Stomach (tissue), 9 donors: ENCODE results near the gene SOX6. TPM values are rescaled to one million over a fixed set of nuclear protein-coding genes. Genes with fewer than 3 reads are reported as not detected.
"Not testable (repeated sequence)": the region's sequence is repeated elsewhere in the genome, so short reads cannot be mapped to it uniquely, and the experiment has no call there.

ENCODE experiments used
- DNase-seq, 2 donors: peaks; one replicate each; pipeline versions ENCODE4 v3.0.0 to v3.0.0-alpha.2; 2013 to 2019
- H3K27ac ChIP-seq, 5 donors: fragments of 200-600 bp in 4 of 5; sonication (generic) in 4 of 5; one replicate each; pipeline ENCODE4 v1.5.1; 2013 to 2019; ENCODE audit warnings: mild to moderate bottlenecking in 1 of 5, moderate library complexity in 1 of 5
- H3K27me3 ChIP-seq, 3 donors: fragments of 200-600 bp; sonication (generic); one replicate each; pipeline ENCODE4 v1.5.1; 2017 to 2019; ENCODE audit warnings: mixed run types in 1 of 3
- H3K36me3 ChIP-seq, 4 donors: fragments of 200-600 bp; sonication (generic); 1 replicate in 3 of 4; 2 replicates in 1 of 4; pipeline ENCODE4 v1.5.1; 2016 to 2019
- H3K4me1 ChIP-seq, 4 donors: fragments of 200-600 bp; sonication (generic); one replicate each; pipeline ENCODE4 v1.5.1; 2016 to 2019
- H3K4me3 ChIP-seq, 4 donors: fragments of 200-600 bp; sonication (generic) in 3 of 4; one replicate each; pipeline ENCODE4 v1.5.1; 2016 to 2019; ENCODE audit warnings: mild to moderate bottlenecking in 1 of 4
- H3K9me3 ChIP-seq, 4 donors: fragments of 200-600 bp; sonication (generic); one replicate each; pipeline ENCODE4 v1.5.1; 2016 to 2019
- CTCF ChIP-seq, 7 experiments: fragments of 450-650 bp in 4 of 7; fragments of 200-600 bp in 3 of 7; sonication (generic) in 3 of 7; IDR thresholded peaks; one replicate each; pipeline ENCODE4 v1.5.1; 2016 to 2019; ENCODE audit warnings: antibody characterized with exemption in 7 of 7, control low read depth in 2 of 7, mild to moderate bottlenecking in 1 of 7
- EP300 ChIP-seq: sonication (generic); formaldehyde crosslinking; IDR thresholded peaks from one replicate; pipeline ENCODE4 v1.6.1; 2017; ENCODE audit warnings: antibody characterized with exemption
- POLR2A ChIP-seq, 4 donors: fragments of 450-650 bp; IDR thresholded peaks; one replicate each; pipeline ENCODE4 v1.6.1; 2016; ENCODE audit warnings: antibody characterized with exemption in 4 of 4, control low read depth in 2 of 4, mild to moderate bottlenecking in 1 of 4, moderate library complexity in 1 of 4
- POLR2AphosphoS5 ChIP-seq, 3 donors: sonication (generic); formaldehyde crosslinking; IDR thresholded peaks; one replicate each; pipeline ENCODE4 v1.6.1; 2016; ENCODE audit warnings: antibody characterized with exemption in 3 of 3
- WGBS, 5 donors: extraction: QIAGEN DNeasy Blood & Tissue Kit in 3 of 5; methylation state at CpG; one replicate each; pipeline versions ENCODE4 v1.1.5 to v1.1.7; 2013 to 2018; 5-methylcytosine and 5-hydroxymethylcytosine counted together
- intact Hi-C: fragments of 100-400 bp; cut with DNase I; formaldehyde crosslinking; loops from one replicate; pipeline ENCODE4 v1.15.1; 2023; ENCODE audit warnings: low total_unique reads
- polyA plus RNA-seq, 3 donors: library from polyadenylated mRNA; stranded (reverse); fragments of 200-250 nt; gene quantifications; one replicate each; pipeline ENCODE4 v1.2.3, GENCODE V29; 2013
- total RNA-seq, 5 donors: library from RNA; depleted of rRNA; stranded (reverse); fragments of >200 nt; gene quantifications; one replicate each; pipeline versions ENCODE4 v1.1.0 to v1.2.3, GENCODE V29; 2014 to 2016
- donor health status: healthy with polysubstance abuse.
- donor health status: Bipolar disorder and iron deficiency.
- donor health status: healthy.

SOX6 gene
- total and polyA plus RNA-seq, 8 donors = 1.2 to 13.6 (median 4.5) TPM

GRCh38 chr11:16148301-16148931 is 207.9 kb downstream of the SOX6 start:
- WGBS, 5 donors = 23 to 46% (median 39%) methylated on average over 8 of the region's 8 CpGs
- H3K4me3 ChIP-seq = no peak overlapping the region
- no peak overlapping the region for H3K27ac ChIP-seq
- H3K36me3 ChIP-seq = no peaks in the 10 kb centered on the region
- H3K27me3 ChIP-seq = no peaks in the 10 kb centered on the region
- H3K4me1 ChIP-seq = peaks cover 0 to 17% (median 12%) of the 10 kb centered on the region in 4 donors
- DNase-seq = peak in 1 of 2 donors; percentile 69
- no peak for TF ChIP-seq POLR2AphosphoS5 (IDR thresholded peaks at IDR 0.05)
- TF ChIP-seq EP300 = no peak
- no peak for TF ChIP-seq CTCF (IDR thresholded peaks at IDR 0.05)
- no peak for TF ChIP-seq POLR2A (IDR thresholded peaks at IDR 0.05)
- no peaks in the 10 kb centered on the region for H3K9me3 ChIP-seq
- intact Hi-C loops = no loop called here

GRCh38 chr11:16146980-16147379 is 209.4 kb downstream of the SOX6 start:
- H3K27ac ChIP-seq, H3K27me3 ChIP-seq, H3K36me3 ChIP-seq, DNase-seq, H3K4me3 ChIP-seq, intact Hi-C loops, H3K9me3 ChIP-seq: not testable (repeated sequence)
- peaks cover 0 to 17% (median 12%) of the 10 kb centered on the region in 4 donors for H3K4me1 ChIP-seq
- WGBS, 5 donors = 89 to 100% (median 96%) methylated on average over 1 to 2 of the region's 2 CpGs

- 78 to 90% (median 87%) methylated on average over 6 to 7 of the region's 7 CpGs for WGBS, 5 donors
Observed at GRCh38 chr11:16141614-16142013, 214.7 kb downstream of the SOX6 start.

GRCh38 chr11:16141162-16141561 is 215.2 kb downstream of the SOX6 start:
- H3K27ac ChIP-seq, H3K27me3 ChIP-seq, H3K9me3 ChIP-seq, H3K36me3 ChIP-seq, DNase-seq, H3K4me1 ChIP-seq, intact Hi-C loops, H3K4me3 ChIP-seq: not testable (repeated sequence)
- 94 to 99% (median 96%) methylated on average over 8 of the region's 8 CpGs for WGBS, 5 donors

More at GRCh38 chr11:16141614-16142013, 214.7 kb downstream of the SOX6 start:
- intact Hi-C loops, H3K27ac ChIP-seq, DNase-seq, H3K4me3 ChIP-seq, H3K36me3 ChIP-seq, H3K4me1 ChIP-seq, H3K27me3 ChIP-seq, H3K9me3 ChIP-seq: not testable (repeated sequence)

- TF ChIP-seq CTCF (IDR thresholded peaks at IDR 0.05) = no peak
- TF ChIP-seq POLR2A (IDR thresholded peaks at IDR 0.05) = no peak
- TF ChIP-seq POLR2AphosphoS5 (IDR thresholded peaks at IDR 0.05) = no peak
- TF ChIP-seq EP300 = no peak
- DNase-seq = no peak
- Histone ChIP-seq H3K4me3 (no peak overlapping the region), H3K27ac (no peak overlapping the region), H3K36me3 (no peaks in the 10 kb centered on the region), H3K9me3 (no peaks in the 10 kb centered on the region), H3K4me1 (no peaks in the 10 kb centered on the region), H3K27me3 (no peaks in the 10 kb centered on the region)
- WGBS, 5 donors = 71 to 92% (median 88%) methylated on average over 5 of the region's 5 CpGs
- intact Hi-C loops = no loop called here
Observed at GRCh38 chr11:16136792-16137390, 219.5 kb downstream of the SOX6 start.

GRCh38 chr11:16133867-16134266 is 222.5 kb downstream of the SOX6 start:
- Histone ChIP-seq H3K9me3 (no peaks in the 10 kb centered on the region), H3K27me3 (no peaks in the 10 kb centered on the region), H3K36me3 (no peaks in the 10 kb centered on the region), H3K4me1 (no peaks in the 10 kb centered on the region), H3K4me3 (no peak overlapping the region), H3K27ac (no peak overlapping the region)
- DNase-seq = no peak
- WGBS, 5 donors = 69 to 88% (median 81%) methylated on average over 3 of the region's 3 CpGs
- no peak for TF ChIP-seq POLR2A (IDR thresholded peaks at IDR 0.05)
- no peak for TF ChIP-seq POLR2AphosphoS5 (IDR thresholded peaks at IDR 0.05)
- TF ChIP-seq EP300 = no peak
- no peak for TF ChIP-seq CTCF (IDR thresholded peaks at IDR 0.05)
- intact Hi-C loops = no loop called here
